GM13977 (cell line): Measurements from ENCODE around the gene TBC1D19.
"Not testable (repeated sequence)": the region's sequence is repeated elsewhere in the genome, so short reads cannot be mapped to it uniquely, and the experiment has no call there.

Experiments used
- DNase-seq: peaks from one replicate; pipeline ENCODE4 v3.0.0; 2012; ENCODE audit warnings: low spot score
- CTCF ChIP-seq: IDR thresholded peaks from 2 replicates; pipeline ENCODE4 v1.5.1; 2012; ENCODE audit warnings: mild to moderate bottlenecking, control low read depth; ENCODE audit not compliant: insufficient read depth; ENCODE audit errors: extremely low read depth, missing control alignments
- in situ Hi-C: fragments of 300-500 bp; cut with MboI; formaldehyde crosslinking; loops from one replicate; pipeline ENCODE4 v1.12.0; 2022; ENCODE audit warnings: low sequenced_read_pairs, low pct_unique_long_range_greater_than_20kb, mixed read lengths, inconsistent platforms; ENCODE audit not compliant: unreplicated experiment

The TBC1D19 gene

DNA sequence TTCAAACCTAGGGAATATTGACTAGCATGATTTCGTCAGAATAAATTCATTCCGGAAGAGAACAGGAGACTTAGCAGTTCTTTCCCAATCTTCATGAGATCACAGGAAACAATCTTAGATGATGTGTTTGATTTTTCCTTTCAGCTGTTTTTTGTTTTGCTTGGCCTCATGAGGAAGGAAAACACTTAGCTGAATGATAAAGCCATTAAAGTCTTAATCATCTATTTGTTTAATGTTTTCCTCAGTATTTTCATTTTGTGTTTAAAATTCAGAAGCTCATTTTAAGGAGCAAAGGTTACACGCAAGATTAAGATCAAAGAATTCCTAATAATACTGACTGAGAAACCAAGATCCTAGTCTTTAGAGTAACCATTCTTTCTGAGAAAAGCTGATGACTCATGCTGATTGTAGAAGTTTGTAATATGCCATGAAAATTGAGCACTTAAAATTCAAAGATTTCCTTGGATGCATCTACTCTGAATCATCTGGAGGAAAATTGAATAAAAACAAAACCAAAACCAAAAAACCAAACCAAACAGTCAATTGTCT lies 15.4 kb upstream of the TBC1D19 start:
- no peak for DNase-seq
- TF ChIP-seq CTCF = no peak
- in situ Hi-C loops = no loop called here

DNA sequence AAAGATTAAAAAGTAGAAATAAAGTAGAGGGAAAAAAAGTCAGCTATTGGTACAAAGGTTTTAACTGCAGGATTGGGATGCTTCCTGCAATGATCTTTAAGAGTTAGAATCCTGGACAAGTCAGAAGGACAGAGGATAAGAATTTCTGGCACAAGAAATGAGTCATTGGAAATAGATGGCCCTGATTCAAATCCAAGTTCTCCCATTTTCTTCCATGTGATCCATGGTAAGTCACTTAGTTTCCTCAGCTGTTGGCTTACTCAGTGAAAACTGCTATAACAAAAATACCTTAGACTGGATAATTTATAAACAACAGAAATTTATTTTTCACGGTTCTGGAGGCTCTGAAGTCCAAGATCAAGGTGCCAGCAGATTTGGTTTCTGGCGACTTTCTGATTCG lies 13.3 kb upstream of the TBC1D19 start:
- DNase-seq = no peak
- in situ Hi-C loops = no loop called here
- no peak for TF ChIP-seq CTCF

DNA sequence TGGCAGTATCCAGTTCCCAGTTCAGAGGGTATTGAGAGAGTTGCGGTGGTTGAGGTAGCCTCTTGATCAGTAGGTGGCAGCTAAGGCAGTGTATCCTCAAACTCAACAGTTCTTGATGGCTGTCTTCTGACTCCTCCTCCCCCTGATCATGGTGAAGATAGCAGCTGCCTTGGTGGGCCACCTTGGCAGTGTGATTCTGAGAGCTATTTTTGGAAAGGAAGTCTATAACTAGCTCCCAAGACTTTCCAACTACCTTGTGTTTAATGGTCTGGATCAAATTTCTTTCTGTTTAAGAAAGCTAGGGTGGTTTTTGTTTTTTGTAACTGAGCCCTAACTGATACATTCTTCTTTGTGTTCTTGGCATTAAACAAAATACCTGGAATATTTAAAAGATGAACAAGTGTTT lies 10.5 kb upstream of the TBC1D19 start:
- in situ Hi-C loops = no loop called here

GRCh38 chr4:26574563-26574962 lies 9.3 kb upstream of the TBC1D19 start:
- no peak for DNase-seq
- in situ Hi-C loops = no loop called here
- TF ChIP-seq CTCF = no peak

More for the DNA sequence above, 10.5 kb upstream of the TBC1D19 start:
- TF ChIP-seq CTCF = no peak
- no peak for DNase-seq

- TF ChIP-seq CTCF = no peak
- in situ Hi-C loops = no loop called here
- DNase-seq = no peak
Observed at GRCh38 chr4:26576231-26576739, 7.6 kb upstream of the TBC1D19 start.

- no peak for TF ChIP-seq CTCF
- no peak for DNase-seq
- in situ Hi-C loops = no loop called here
Observed at GRCh38 chr4:26577066-26577465, 6.8 kb upstream of the TBC1D19 start.

DNA sequence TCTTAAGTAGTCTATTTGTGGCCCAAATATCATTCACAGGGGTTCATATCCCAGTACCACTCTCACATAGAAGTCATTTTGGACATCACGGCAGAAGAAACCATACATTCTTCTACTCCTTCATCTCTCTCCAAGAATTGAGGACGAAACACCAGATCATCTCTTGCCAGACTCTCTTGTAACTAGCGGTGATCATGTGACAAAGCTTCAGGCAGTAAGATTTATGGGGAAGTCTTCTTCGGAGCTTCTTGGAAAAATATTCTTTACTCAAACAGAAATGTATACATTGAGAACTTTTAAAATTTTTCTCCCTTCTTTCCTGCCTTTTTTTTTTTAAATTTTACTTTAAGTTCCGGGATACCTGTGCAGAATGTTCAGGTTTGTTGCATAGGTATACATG lies 4.7 kb upstream of the TBC1D19 start:
- no peak for TF ChIP-seq CTCF
- no peak for DNase-seq
- in situ Hi-C loops = no loop called here

- in situ Hi-C loops, DNase-seq: not testable (repeated sequence)
Observed at GRCh38 chr4:26581341-26581740, 2.5 kb upstream of the TBC1D19 start.
